GM18867 (cell line): Measurements from ENCODE around the gene AFG1L.
"Not testable (repeated sequence)": the region's sequence is repeated elsewhere in the genome, so short reads cannot be mapped to it uniquely, and the experiment has no call there.

Experiments used
- ATAC-seq: cut with Tn5 transposase; IDR thresholded peaks from one replicate; pipeline ENCODE4 v1.9.1; 2021; ENCODE audit warnings: mild to moderate bottlenecking, moderate library complexity; ENCODE audit not compliant: unreplicated experiment

AFG1L gene

DNA sequence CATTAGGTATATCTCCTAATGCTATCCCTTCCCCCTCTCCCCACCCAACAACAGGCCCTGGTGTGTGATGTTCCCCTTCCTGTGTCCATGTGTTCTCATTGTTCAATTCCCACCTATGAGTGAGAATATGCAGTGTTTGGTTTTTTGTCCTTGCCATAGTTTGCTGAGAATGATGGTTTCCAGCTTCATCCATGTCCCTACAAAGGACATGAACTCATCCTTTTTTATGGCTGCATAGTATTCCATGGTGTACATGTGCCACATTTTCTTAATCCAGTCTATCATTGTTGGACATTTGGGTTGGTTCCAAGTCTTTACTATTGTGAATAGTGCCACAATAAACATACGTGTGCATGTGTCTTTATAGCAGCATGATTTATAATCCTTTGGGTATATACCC lies 154.9 kb downstream of the AFG1L start:
- not testable (repeated sequence) for ATAC-seq

DNA sequence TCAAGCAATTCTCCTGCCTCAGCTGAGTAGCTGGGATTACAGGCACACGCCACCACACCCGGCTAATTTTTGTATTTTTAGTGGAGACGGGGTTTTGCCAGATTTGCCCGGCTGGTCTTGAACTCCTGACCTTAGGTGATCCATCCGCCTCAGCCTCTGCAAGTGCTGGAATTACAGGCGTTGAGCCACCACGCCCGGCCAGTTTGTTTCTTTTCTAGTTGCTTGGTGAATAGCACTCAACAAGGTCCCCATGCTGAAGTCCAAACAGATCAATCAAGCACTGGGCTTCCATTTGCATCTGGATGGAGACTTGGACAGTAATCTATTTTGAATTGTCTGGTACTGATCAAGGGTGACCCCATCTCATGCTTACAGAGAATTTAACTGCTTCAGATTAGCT lies 157.0 kb downstream of the AFG1L start:
- no peak for ATAC-seq

DNA sequence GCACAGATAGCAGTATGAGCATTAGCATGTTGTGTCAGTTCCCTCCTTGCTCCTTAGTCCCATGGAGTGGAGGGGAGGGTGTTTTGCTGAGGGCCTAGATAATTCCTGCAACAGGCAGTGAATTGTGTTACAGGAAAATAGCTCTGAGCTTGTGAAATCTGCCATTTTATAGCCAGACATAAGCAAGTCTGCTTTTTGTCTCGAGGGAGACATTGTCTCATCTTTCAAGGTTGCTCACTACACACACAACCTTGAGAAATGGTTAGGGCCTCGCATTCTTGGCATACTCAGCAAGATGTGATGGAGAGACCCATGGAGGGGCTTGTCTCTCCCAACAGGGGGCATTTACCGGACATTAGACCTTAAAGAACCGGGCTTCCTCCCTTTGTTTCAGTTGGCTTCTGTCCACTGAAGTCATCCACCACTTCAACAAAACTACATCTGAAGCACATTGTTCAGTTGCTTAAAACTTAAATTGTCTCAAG lies 157.9 kb downstream of the AFG1L start:
- no peak for ATAC-seq

DNA sequence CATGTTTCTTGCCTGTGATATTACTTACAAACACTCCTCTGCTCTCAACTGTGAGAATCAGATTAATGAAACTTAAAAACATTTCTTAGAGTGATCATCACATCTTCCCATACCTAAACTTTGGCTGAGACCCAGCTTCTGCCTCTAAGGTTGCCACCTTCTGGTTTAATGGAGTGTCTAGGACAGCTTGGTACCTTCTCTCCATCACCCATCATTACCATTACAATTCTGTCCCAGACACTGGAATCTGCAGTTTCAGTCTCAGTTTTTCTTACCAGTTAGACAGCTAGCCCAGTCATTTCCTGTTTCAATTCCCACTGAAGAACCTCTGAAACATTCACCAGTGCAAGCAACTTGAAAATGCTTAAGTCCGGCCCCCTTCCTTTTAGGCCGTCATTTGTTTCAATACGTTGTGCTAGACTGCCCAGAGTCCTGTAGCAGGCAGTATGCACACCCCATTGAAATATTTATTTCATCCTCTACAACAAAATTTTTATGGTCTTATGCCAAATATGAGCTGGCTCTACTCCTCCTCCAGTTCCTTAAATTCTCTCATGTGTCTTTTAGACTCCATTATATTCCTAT lies 158.8 kb downstream of the AFG1L start:
- ATAC-seq, result no peak

DNA sequence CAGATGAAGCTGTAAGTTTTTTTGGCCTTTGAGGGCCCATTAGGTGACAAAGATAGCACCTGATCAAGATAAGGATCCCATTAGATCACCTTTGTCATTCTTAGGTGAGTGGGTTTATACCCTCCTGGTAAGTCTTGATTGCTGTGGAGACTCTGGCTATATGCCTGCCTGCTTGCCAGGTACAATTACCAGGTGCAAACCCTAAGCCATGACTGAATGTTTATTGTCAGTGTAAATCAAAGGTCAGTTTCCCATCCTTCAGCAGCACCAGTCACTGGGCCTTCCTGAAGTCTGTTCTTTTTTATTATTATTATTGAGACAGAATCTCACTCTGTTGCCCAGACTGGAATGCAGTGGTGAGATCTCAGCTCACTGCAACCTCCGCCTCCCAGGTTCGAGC lies 159.5 kb downstream of the AFG1L start:
- ATAC-seq, result no peak

DNA sequence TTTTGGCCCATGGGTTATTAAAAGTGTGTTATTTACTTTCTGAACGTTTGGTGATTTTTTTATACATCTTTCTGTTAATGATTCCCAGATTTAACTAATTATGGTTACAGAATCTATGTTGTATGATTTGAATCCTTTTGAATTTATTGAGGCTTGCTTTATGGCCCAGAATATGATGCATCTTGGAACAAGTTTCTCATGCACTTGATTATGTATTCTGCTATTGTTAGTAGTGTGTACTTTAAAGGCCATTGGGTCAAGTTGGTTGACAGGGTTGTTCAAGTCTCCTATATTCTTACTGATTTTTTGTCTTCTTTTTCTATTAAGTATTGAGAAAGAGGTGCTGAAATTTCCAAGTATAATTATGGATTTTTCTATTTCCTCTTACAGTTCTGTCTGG lies 160.8 kb downstream of the AFG1L start:
- ATAC-seq, result no peak

DNA sequence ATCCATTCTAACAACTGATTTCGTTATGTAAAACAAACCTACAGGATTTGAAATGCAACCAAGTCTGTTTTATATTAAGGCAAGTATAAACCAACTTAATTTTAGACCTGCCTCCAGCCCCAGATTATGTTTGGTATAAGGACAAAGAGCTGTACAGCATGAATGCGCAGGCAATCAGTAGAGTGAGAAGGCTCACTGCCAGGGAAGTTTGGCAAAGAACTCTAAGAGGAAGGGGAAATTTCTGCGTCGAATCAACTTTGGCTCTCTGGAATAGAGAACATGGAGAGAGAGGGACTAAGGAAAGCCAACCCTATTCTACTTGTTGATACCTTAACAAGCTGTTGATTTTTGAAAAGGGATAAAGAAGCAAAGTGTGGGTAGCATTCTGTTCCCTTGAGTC lies 168.9 kb downstream of the AFG1L start:
- ATAC-seq, result no peak

DNA sequence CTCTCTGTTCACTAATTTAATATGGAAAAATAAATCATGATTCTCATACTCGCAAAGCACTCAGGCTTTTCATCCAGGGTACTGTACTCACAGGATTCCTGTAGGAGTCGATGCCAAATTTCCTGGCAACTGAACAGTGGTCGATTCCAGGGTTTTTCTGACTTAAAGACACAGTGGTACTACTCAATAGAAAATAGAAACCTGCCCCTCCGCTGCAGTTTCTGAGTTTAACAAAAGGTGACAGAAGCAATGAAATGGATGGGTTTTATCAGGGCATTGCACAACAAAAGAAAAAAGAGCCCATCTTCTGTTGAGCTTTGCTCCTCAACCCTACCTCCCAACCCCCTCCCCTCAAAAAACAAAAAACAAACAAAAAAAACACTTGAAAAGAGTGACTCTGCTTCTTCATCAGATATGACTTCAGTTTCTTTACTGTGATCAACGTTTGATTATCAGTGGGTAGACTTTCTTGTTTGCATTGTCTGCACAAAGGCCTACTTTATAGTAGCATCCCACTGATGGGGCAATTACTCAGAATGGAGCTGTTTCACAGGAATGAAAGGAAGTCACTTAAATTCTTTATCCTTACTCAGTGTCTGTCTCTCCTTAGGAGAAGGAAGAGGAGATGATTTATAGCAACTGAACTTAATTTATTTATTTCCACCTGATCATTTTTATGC lies 169.7 kb downstream of the AFG1L start:
- no peak for ATAC-seq

DNA sequence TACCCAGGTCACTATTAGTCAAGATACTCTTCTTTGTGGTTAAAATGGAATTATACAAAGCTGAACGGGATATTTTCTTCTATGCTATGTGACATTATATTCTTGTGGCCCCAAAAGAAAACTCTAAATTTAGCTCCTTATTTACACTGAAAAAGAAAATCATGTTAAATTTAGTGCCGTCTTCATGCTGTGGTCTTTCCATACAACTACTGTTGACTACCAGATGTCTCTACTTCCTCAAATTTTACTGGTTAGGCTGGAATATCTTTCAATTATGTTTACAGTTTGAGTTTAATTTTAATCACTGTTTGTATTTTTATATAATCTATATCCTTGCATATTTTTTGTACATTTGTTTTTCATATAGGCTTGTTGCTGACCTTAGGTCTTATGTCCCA lies 170.2 kb downstream of the AFG1L start:
- ATAC-seq, result no peak

DNA sequence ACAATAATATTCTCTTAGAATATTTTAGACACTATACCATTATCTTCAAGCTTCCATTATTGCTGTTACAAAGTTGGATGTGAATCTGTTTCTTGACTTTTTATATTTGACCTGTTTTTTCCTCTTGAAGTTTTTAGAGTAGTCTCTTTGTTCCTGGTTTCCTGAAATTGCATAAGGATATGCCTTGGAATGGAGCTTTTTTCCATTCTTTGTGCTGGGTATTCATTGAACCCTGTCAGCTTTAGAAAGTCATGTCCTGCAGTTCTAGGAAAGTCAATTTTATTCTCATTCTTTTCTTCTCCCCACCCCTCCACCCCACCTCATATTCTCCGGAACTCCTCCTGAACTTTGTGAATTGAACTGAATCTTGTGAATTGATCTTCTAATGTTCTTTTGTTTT lies 173.5 kb downstream of the AFG1L start:
- no peak for ATAC-seq

DNA sequence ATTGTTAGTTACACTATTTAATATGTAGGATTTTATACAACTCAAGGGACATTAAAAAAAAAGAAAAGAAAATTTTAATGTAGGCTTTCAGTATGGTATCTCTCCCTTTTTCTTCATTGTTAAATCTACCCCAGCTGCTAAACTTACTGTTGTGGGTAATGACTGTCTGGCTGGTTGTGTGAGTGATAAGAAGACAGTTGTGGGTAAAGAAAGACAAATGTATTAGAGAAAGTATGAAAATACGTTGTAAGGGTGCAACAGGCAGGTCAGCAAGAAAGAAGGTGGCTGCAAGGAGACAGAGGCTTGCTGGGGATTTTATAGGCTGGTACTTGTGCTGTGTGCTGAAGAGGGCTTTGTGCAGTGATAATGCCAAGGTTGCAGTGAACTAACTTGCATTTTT lies 174.5 kb downstream of the AFG1L start:
- ATAC-seq, result no peak

DNA sequence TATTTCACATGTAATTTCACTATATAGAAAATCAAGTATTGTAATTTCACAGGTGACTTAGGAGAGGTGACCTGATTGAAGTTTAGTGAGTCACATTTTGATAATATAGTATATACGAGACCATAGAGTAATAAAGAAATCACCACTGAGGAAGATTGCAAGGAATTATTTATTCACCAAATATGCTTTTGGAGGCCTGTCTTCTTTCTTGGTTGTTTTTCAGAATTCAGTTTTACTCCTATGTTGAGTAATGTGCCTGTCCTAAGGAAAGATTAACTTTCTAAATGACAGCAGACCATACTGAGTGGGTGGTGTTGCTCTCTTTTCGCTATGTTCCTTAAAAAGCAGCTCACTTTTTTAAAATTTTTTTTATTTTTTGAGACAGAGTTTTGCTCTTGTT lies 178.3 kb downstream of the AFG1L start:
- ATAC-seq, result no peak

DNA sequence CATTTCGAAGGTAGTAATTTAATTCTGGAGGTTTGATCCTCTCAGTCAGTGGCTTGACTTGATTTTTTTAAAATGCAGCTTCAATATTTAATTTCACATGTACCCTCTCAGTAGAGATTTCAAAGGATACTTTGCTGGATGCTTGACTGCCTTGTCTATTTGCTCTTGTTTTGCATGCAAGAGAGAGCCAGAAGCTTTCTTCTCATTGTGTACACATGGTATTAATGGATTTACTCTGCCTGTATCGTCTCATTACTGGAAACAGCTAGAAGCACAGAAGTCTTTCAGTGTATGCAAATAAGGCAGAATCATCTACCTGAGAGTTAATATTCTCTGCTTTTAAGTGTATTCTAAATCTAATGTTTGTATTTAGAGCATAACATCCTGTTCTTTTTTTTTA lies 181.5 kb downstream of the AFG1L start:
- no peak for ATAC-seq

DNA sequence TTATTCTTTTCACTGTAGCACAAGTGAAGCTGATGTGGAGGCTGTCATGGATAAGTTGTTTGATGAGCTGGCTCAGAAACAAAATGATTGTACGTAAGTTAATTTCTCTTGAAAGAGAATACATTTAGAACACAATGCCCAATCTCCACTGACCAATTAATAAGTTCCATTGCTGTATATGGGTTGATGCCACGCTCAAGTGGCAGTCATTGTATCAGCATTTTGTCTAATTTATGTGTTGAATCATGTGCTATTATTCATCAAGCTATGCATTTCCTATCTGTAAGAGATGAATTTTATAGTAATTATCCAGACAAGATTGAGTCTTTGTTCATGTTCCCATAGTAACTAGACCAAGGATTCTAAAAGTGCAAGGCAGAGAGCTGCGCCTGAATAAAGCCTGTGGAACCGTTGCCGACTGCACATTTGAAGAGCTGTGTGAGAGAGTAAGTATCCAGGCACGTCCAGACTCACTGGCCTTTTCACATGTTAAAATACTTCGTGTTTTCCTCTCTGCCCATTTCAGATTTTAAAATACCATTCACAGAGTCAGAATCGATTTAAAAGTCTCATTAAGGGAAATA lies 182.1 kb downstream of the AFG1L start:
- no peak for ATAC-seq

DNA sequence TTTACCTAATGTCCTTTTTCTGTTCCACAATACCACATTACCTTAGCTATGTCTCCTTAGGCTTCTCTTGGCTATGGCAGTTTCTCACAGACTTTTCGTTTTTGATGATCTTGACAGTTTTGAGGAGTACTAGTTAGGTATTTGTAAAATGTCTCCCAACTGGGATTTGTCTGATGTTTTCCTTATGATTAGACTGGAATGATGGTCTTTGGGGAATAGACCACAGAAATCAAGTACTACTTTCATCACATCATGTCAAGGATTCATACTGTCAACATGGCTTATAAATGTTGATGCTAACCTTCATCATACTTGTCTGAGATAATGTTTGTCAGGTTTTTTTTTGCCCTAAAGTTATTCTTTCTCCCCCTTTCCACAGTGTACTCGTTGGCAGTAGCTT lies 187.7 kb downstream of the AFG1L start:
- no peak for ATAC-seq

DNA sequence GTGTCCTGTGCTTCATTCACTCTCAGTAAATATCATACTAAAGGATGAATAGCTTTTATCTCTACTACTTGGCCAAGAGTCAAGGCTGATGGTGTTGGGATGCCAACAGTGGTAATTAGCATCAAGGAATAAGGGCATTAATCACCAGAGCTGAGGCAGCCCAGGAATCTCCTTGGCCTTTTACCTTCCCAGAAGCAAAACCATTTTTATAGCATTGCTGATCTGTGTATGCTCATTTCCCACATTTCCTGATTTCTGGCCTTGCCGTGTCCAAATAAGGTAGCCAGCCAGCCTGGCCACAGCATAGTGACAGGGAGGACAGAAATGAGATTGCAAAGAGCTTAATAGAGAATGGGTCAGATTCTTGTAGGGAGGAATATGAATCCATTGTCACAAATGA lies 189.2 kb downstream of the AFG1L start:
- no peak for ATAC-seq

DNA sequence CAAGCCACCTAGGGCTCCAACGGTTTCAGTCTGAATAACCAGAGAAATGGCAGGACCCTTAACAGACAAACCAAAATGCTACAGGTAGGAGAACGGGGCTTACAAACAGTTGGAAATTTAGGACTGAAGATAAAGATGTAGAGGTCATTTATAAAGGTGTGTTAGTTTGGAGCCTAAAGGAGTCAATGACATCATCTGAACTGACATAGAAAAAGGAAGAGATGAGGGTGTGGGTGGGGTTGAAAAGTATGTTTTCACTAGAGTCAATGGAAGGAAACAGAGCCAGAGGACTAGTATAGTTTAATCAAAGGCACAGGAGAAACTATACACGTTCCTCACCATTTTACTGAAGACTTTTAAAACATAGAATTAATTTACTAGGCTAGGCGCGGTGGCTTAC lies 194.8 kb downstream of the AFG1L start:
- ATAC-seq, result no peak

DNA sequence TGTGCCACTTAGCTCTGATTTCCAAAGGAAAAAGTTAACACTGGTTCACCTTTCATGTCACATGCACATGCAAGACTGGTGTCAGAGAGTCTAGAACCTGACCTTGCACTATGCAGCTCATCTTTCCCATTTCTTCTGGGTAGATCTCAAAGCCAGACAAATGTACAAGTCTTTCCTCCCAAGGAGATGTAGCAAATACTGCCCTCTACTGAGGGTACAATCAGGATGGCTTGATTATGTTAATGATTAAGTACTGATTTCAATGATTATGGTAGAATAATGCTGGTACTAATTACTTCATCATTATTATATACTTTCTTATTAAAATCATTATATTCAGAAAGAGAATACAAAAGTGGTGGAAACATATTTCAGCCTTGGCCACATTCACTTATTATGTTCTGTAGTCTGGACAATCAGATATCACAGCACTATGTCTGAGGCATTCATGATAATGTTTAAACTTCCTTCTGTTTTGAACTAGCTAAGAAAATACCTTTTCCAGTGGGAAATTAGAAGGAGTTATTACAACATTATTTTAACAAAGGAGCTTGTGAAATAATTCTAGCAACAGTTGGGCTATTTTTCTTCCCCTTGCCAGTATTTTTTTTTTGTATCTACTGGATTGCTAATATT lies 197.4 kb downstream of the AFG1L start:
- ATAC-seq, result no peak

DNA sequence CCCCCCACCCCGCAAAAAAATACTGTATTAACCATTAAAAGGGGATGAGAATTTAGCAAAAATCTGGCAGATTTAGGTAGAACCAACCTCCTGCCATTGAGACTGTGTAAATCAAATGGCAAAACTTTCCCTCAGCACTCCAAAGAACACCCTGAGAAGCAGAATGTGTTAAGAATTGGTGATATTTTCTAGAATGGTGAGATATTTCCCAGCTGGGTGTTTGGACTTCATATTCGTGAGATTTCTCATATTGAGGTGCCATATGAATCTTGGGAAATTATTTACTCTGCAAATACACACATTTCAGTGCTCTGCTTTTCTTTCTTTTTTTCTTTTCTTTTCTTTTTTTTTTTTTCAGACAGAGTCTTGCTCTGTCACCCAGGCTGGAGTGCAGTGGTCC lies 199.6 kb downstream of the AFG1L start:
- no peak for ATAC-seq

DNA sequence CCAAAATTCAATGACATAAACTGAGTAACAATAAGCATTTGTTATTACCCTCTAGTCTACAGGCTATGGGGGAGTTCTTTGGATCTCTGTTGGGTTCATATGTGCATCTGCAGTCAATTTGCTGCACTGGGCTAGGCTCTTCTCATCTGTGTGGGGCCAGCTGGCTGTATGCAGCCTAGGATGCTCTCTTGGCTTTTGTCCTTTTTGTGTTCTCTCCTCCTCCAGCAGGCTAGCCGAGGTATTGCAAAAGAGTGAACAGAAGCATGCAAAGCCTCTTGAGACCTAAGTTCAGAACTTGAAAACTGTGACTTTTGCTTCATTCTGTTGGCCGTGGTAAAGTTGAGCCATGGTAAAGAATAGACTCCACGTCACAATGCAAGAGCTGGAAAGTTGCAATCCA lies 203.0 kb downstream of the AFG1L start:
- no peak for ATAC-seq

DNA sequence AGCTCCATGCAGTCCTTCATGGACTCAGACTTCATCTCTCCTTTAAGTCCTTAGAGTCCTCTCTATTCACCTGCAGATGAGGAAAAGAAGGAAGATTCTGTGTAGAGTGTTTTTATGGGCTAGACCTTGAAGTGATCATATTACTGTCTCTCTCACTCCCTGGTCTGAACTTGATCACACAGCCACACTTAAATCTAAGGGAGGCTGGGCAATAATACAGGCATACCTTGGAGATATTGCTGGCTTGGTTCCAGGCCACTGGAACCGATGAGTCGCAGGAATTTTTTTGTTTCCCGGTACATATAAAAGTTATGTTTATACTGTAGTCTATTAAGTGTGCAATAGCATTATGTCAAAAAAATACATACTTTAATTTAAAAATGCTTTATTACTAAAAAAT lies 206.7 kb downstream of the AFG1L start:
- no peak for ATAC-seq

DNA sequence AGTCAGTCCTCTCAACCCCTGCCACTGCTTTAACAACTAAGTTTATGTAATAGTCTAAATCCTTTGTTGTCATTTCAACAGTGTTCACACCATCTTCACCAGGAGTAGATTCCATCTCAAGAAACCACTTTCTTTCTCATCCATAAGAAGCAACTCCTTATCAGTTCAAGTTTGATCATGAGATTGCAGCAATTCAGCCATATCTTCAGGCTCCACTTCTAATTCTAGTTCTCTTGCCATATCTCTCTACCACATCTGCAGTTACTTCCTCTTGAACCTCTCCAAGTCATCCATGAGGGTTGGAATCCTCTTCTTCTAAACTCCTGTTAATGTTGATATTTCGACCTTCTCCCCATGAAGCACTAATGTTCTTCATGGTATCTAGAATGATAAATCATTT lies 208.0 kb downstream of the AFG1L start:
- no peak for ATAC-seq
